Right atrium auricular region (tissue), 2 donors: Measurements from ENCODE around the gene KCNMA1. TPM values are rescaled to one million over a fixed set of nuclear protein-coding genes. Genes with fewer than 3 reads are reported as not detected.

Source experiments
- DNase-seq: peaks from one replicate; pipeline ENCODE4 v3.0.0-alpha.2; 2019; ENCODE audit warnings: low spot score
- H3K27ac ChIP-seq, 2 donors: fragments of 200-600 bp; sonication (generic); 1 replicate in 1 of 2; 2 replicates in 1 of 2; pipeline ENCODE4 v1.5.1; 2016 to 2019
- H3K27me3 ChIP-seq, 2 donors: fragments of 200-600 bp; sonication (generic); one replicate each; pipeline versions ENCODE4 v1.5.1 to v1.6.0; 2017 to 2019
- H3K36me3 ChIP-seq: fragments of 200-600 bp; sonication (generic); one replicate; pipeline ENCODE4 v1.5.1; 2016
- H3K4me1 ChIP-seq, 2 donors: fragments of 200-600 bp; sonication (generic); one replicate each; pipeline versions ENCODE4 v1.5.1 to v1.6.0; 2017 to 2019
- H3K4me3 ChIP-seq, 2 donors: fragments of 200-600 bp; sonication (generic); 1 replicate in 1 of 2; 2 replicates in 1 of 2; pipeline ENCODE4 v1.5.1; 2017 to 2019; ENCODE audit warnings: mild to moderate bottlenecking in 1 of 2, moderate library complexity in 1 of 2
- H3K9me3 ChIP-seq, 2 donors: fragments of 200-600 bp; sonication (generic); one replicate each; pipeline ENCODE4 v1.5.1; 2019
- CTCF ChIP-seq, 2 donors: fragments of 200-600 bp; sonication (generic); IDR thresholded peaks; one replicate each; pipeline ENCODE4 v1.5.1; 2019; ENCODE audit warnings: antibody characterized with exemption in 2 of 2
- total RNA-seq, 2 donors: library from RNA; depleted of rRNA; stranded (reverse); fragments of >200 nt; gene quantifications; one replicate each; pipeline ENCODE4 v1.1.0, GENCODE V29; 2016

Gene KCNMA1
- total RNA-seq, 2 donors from 2014 or later, result 2.3 to 3.5 TPM

- H3K27ac ChIP-seq, result no peak overlapping the region
- no peaks in the 10 kb centered on the region for H3K9me3 ChIP-seq
- H3K36me3 ChIP-seq, result no peaks in the 10 kb centered on the region
- H3K27me3 ChIP-seq, result no peaks in the 10 kb centered on the region
- no peak overlapping the region for H3K4me3 ChIP-seq
- no peak for DNase-seq
- TF ChIP-seq CTCF (IDR thresholded peaks at IDR 0.05), result no peak
- H3K4me1 ChIP-seq, result no peaks in the 10 kb centered on the region
Observed at GRCh38 chr10:77151408-77151807, 486.2 kb downstream of the KCNMA1 start.

GRCh38 chr10:77149706-77150105 is 487.9 kb downstream of the KCNMA1 start:
- Histone ChIP-seq H3K27ac (no peak overlapping the region), H3K9me3 (no peaks in the 10 kb centered on the region), H3K27me3 (no peaks in the 10 kb centered on the region), H3K36me3 (no peaks in the 10 kb centered on the region), H3K4me1 (no peaks in the 10 kb centered on the region), H3K4me3 (no peak overlapping the region)
- no peak for DNase-seq
- TF ChIP-seq CTCF (IDR thresholded peaks at IDR 0.05), result no peak

- Histone ChIP-seq H3K27ac (no peak overlapping the region), H3K36me3 (no peaks in the 10 kb centered on the region), H3K27me3 (no peaks in the 10 kb centered on the region), H3K4me3 (no peak overlapping the region), H3K4me1 (no peaks in the 10 kb centered on the region), H3K9me3 (no peaks in the 10 kb centered on the region)
- DNase-seq, result no peak
- no peak for TF ChIP-seq CTCF (IDR thresholded peaks at IDR 0.05)
Observed at GRCh38 chr10:77149001-77149400, 488.6 kb downstream of the KCNMA1 start.

- TF ChIP-seq CTCF (IDR thresholded peaks at IDR 0.05), result no peak
- Histone ChIP-seq H3K27ac (no peak overlapping the region), H3K36me3 (no peaks in the 10 kb centered on the region), H3K9me3 (no peaks in the 10 kb centered on the region), H3K4me3 (no peak overlapping the region), H3K4me1 (no peaks in the 10 kb centered on the region), H3K27me3 (no peaks in the 10 kb centered on the region)
- DNase-seq, result no peak
Observed at GRCh38 chr10:77147871-77148270, 489.7 kb downstream of the KCNMA1 start.

GRCh38 chr10:77146712-77147336 is 490.8 kb downstream of the KCNMA1 start:
- no peaks in the 10 kb centered on the region for H3K4me1 ChIP-seq
- TF ChIP-seq CTCF (IDR thresholded peaks at IDR 0.05), result no peak
- H3K4me3 ChIP-seq, result no peak overlapping the region
- H3K27me3 ChIP-seq, result no peaks in the 10 kb centered on the region
- DNase-seq, result no peak
- H3K27ac ChIP-seq, result no peak overlapping the region
- no peaks in the 10 kb centered on the region for H3K36me3 ChIP-seq
- no peaks in the 10 kb centered on the region for H3K9me3 ChIP-seq

GRCh38 chr10:77144656-77145055 is 493.0 kb downstream of the KCNMA1 start:
- H3K4me3 ChIP-seq, result no peak overlapping the region
- DNase-seq, result no peak
- no peaks in the 10 kb centered on the region for H3K4me1 ChIP-seq
- no peaks in the 10 kb centered on the region for H3K36me3 ChIP-seq
- H3K27ac ChIP-seq, result no peak overlapping the region
- TF ChIP-seq CTCF (IDR thresholded peaks at IDR 0.05), result no peak
- no peaks in the 10 kb centered on the region for H3K9me3 ChIP-seq
- H3K27me3 ChIP-seq, result no peaks in the 10 kb centered on the region
